ENCODE data around the gene PHKB.

- TF ChIP-seq CTCF (IDR thresholded peaks at IDR 0.05; ENCODE audit: poor library complexity, severe bottlenecking): no peak
- no peak for TF ChIP-seq EZH2 (IDR thresholded peaks at IDR 0.05; ENCODE audit: borderline replicate concordance, insufficient read depth, low read length, poor library complexity, severe bottlenecking)
These were observed 113.2 kb downstream of the PHKB start for GRCh38 chr16:47574091-47575054.
